GM21390 (cell line): ENCODE data around the gene CDH7.
A peak's percentile ranks its signal among the peaks of the same experiment; 100 is the strongest.

Experiments used
- ATAC-seq: cut with Tn5 transposase; IDR thresholded peaks from one replicate; pipeline ENCODE4 v1.9.1; 2021; ENCODE audit not compliant: unreplicated experiment

CDH7 gene

GRCh38 chr18:65750389-65751154, at the start of gene CDH7:
TSS of gene CDH7 (plus strand) at chr18:65751012. CDS start at chr18:65762843, 11,831 bp downstream.
- no peak for ATAC-seq

GRCh38 chr18:65704046-65704445, 46.8 kb upstream of the CDH7 start:
- ATAC-seq, result no peak

- no peak for ATAC-seq
These were observed 44.2 kb upstream of the CDH7 start for GRCh38 chr18:65706646-65707045.

- no peak for ATAC-seq
These were observed 39.3 kb upstream of the CDH7 start for GRCh38 chr18:65711493-65711892.

GRCh38 chr18:65721619-65722018, 29.2 kb upstream of the CDH7 start:
- ATAC-seq, result no peak

GRCh38 chr18:65725251-65726050, 25.4 kb upstream of the CDH7 start:
- ATAC-seq, result peak; percentile 59

- ATAC-seq, result no peak
These were observed 15.7 kb upstream of the CDH7 start for GRCh38 chr18:65735155-65735554.

- ATAC-seq, result no peak
These were observed 13.3 kb upstream of the CDH7 start for GRCh38 chr18:65737471-65737955.

GRCh38 chr18:65746936-65747335, 3.9 kb upstream of the CDH7 start:
- no peak for ATAC-seq

GRCh38 chr18:65748321-65748720, 2.5 kb upstream of the CDH7 start:
- ATAC-seq, result no peak

- no peak for ATAC-seq
These were observed 971 bp upstream of the CDH7 start for GRCh38 chr18:65749841-65750240.

- no peak for ATAC-seq
These were observed 608 bp downstream of the CDH7 start for GRCh38 chr18:65751155-65752085.

- ATAC-seq, result no peak
These were observed 2.0 kb downstream of the CDH7 start for GRCh38 chr18:65752625-65753325.

- ATAC-seq, result no peak
These were observed 2.7 kb downstream of the CDH7 start for GRCh38 chr18:65753520-65753919.

- no peak for ATAC-seq
These were observed 3.3 kb downstream of the CDH7 start for GRCh38 chr18:65754121-65754520.

- no peak for ATAC-seq
These were observed 4.8 kb downstream of the CDH7 start for GRCh38 chr18:65755616-65756015.

GRCh38 chr18:65760457-65760856, 9.6 kb downstream of the CDH7 start:
- no peak for ATAC-seq

- no peak for ATAC-seq
These were observed 11.0 kb downstream of the CDH7 start for GRCh38 chr18:65761636-65762295.

- no peak for ATAC-seq
These were observed 11.7 kb downstream of the CDH7 start for GRCh38 chr18:65762556-65762955.

GRCh38 chr18:65767406-65767805, 16.6 kb downstream of the CDH7 start:
- no peak for ATAC-seq
